HepG2 (cell line): ENCODE measurements around the gene PTRHD1. TPM values are rescaled to one million over a fixed set of nuclear protein-coding genes. Genes with fewer than 3 reads are reported as not detected.

Experiments
- AKNA ChIP-seq: sonication (generic); formaldehyde crosslinking; IDR thresholded peaks from 2 replicates; pipeline ENCODE4 v1.4.0; 2020; ENCODE audit warnings: missing genetic modification reagents, borderline replicate concordance
- CBX5 ChIP-seq: sonication (generic); formaldehyde crosslinking; IDR thresholded peaks from 2 replicates; pipeline ENCODE4 v1.4.0; 2020; ENCODE audit warnings: missing genetic modification reagents, borderline replicate concordance
- CREBL2 ChIP-seq: sonication (generic); formaldehyde crosslinking; IDR thresholded peaks from 2 replicates; pipeline ENCODE4 v1.8.1; 2023; ENCODE audit warnings: missing genetic modification reagents, mild to moderate bottlenecking, borderline replicate concordance
- FOXA3 ChIP-seq: IDR thresholded peaks from 2 replicates; pipeline ENCODE4 v1.6.1; 2016; ENCODE audit warnings: missing genetic modification reagents, missing compliant biosample characterization
- IRF9 ChIP-seq: sonication (generic); formaldehyde crosslinking; IDR thresholded peaks from 2 replicates; pipeline ENCODE4 v1.8.0; 2022; ENCODE audit warnings: missing genetic modification reagents, mild to moderate bottlenecking, borderline replicate concordance
- MAX ChIP-seq: IDR thresholded peaks from 2 replicates; pipeline ENCODE4 v1.6.1; 2012; ENCODE audit warnings: inconsistent platforms
- NONO ChIP-seq, 2 experiments: fragments of 450-650 bp in 1 of 2; sonication (generic) in 1 of 2; formaldehyde crosslinking in 1 of 2; IDR thresholded peaks in 1 of 2; conservative IDR thresholded peaks in 1 of 2; 2 replicates each; pipeline versions ENCODE4 v1.6.1 to v1.8.0; 2017 to 2022; ENCODE audit warnings: mild to moderate bottlenecking in 1 of 2, missing genetic modification reagents in 1 of 2, moderate library complexity in 1 of 2
- SNAPC4 ChIP-seq: sonication (generic); formaldehyde crosslinking; IDR thresholded peaks from 2 replicates; pipeline ENCODE4 v1.4.0; 2020; ENCODE audit warnings: mild to moderate bottlenecking, missing genetic modification reagents
- XBP1 ChIP-seq: sonication (generic); formaldehyde crosslinking; IDR thresholded peaks from 2 replicates; pipeline ENCODE4 v1.5.0; 2020; ENCODE audit warnings: missing genetic modification reagents
- ZNF556 ChIP-seq: sonication (generic); formaldehyde crosslinking; IDR thresholded peaks from 2 replicates; pipeline ENCODE4 v1.4.0; 2020; ENCODE audit warnings: mild to moderate bottlenecking, missing genetic modification reagents, borderline replicate concordance
- ZNF75D ChIP-seq: sonication (generic); formaldehyde crosslinking; IDR thresholded peaks from 2 replicates; pipeline ENCODE4 v1.8.1; 2023; ENCODE audit warnings: missing genetic modification reagents, mild to moderate bottlenecking, borderline replicate concordance
- polyA plus RNA-seq, 8 experiments: library from polyadenylated mRNA; depleted of rRNA in 3 of 8; stranded (reverse) in 7 of 8; unstranded in 1 of 8; fragments of >200 nt; fragmentation: Illumina TruSeq in 4 of 8; extraction: Trizol in 4 of 8; gene quantifications; 2 replicates each; pipeline versions ENCODE4 v1.2.1 to v1.2.3, GENCODE V29; 2011 to 2016; ENCODE audit warnings: low read depth in 4 of 8, missing spikeins in 1 of 8, mixed read lengths in 1 of 8; ENCODE audit not compliant: insufficient read depth in 1 of 8
- total RNA-seq, 5 experiments: library from RNA; depleted of rRNA; stranded (reverse); fragments of >200 nt; fragmentation: Illumina TruSeq; extraction: Trizol; gene quantifications; 2 replicates each; pipeline ENCODE4 v1.2.3, GENCODE V29; 2016; ENCODE audit warnings: low read depth in 1 of 5

PTRHD1 gene
- total and polyA plus RNA-seq, 2 of the 13 experiments (the other 11 are each of a cell fraction or from before 2014, with no cell fraction given): 72.6 to 90.8 TPM

- TF ChIP-seq IRF9 (CRISPR knock-in tag) (no peak), AKNA (CRISPR knock-in tag) (no peak), CBX5 (peak; percentile 68; the same call in 1 of the 2 replicates), ZNF75D (CRISPR knock-in tag) (no peak), NONO (IDR thresholded peaks at IDR 0.05) (no peak), NONO (CRISPR knock-in tag; conservative IDR thresholded peaks at IDR 0.05) (peak; percentile 73), MAX (peak; percentile 78), CREBL2 (CRISPR knock-in tag) (no peak), XBP1 (no peak), FOXA3 (CRISPR knock-in tag) (peak; percentile 29; the same call in 1 of the 2 replicates), SNAPC4 (CRISPR knock-in tag) (no peak), ZNF556 (CRISPR knock-in tag) (peak; percentile 78; the same call in 1 of the 2 replicates)
Measured at GRCh38 chr2:24827321-24828237, 34.4 kb upstream of the PTRHD1 start (continued).
